Fibroblast of skin of right biceps (primary cell): ENCODE measurements around the gene ZC3HAV1L.
"Not testable (repeated sequence)": the region's sequence is repeated elsewhere in the genome, so short reads cannot be mapped to it uniquely, and the experiment has no call there.

Experiments
- DNase-seq: peaks from one replicate; pipeline ENCODE4 v3.0.0-alpha.2; 2013

The ZC3HAV1L gene

DNA sequence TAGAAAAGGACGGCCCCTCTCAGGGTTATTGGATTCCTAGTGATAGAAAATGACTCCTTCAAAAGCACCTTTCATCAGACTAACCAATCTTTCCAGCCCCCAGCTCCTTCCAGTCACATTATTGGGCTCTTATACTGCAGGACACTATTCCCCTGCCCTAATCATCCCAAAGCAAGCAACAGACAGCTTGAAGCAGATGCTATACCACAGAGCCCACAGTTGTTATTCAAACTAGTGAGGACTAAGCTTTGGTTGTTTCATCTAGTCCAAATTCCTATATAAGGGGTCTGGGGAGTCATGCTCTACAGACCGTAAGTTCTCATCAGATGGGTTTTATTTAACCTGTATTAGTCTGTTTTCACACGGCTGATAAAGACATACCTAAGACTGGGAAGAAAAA, 24.5 kb downstream of the ZC3HAV1L start:
- no peak for DNase-seq

DNA sequence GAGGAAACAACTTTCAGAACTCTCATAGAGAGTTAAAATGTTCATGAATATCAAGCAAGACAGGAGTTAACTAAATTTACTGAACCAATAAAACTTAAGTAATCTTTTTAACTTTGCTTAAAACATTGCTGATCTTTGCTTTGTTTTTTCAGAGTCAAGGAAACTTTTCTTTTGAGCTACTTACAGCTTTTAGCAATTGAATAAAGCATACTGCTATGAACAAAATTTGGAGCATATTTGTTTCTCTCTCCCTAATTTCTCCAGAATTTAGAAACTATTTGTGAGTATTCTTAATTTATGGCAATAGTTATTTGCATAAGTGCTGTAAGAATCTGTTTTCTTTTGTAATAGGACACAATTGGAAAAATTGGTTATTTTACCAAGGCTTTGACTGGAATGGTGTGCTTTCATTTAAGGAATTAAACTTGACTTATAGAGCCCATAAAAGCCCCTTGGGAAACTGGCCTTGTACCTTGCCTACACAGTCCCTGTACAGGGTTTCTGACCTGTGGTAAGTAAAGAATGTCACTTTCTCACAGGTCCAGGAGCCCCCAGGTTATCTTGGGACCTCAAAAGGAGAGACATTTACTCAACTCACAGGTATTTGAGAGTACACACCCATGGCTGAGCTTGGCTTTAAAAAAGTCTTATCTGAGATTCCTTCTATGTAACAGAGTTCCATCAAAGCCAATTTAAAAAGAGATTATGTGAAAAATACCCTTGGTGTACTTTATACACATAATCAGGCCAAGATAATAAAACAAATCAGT, 31.3 kb downstream of the ZC3HAV1L start:
- no peak for DNase-seq

DNA sequence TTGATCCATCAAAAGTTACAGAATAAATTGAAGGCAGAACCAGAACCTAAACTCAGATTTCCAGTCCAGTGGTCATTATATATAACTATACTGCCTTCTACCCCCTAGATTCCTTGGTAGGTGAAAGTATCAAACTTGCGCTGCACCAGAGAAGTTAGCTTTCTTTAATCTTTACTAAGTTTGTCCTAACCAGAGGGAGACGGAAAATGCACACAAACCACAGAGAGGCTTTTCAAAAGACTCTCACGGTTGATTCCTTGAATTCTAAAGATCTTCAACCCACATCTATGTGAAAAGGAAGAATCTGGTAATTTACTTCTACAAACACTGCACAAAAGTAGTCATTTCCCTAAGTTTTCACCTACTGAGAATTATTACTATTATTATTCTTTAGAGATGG, 36.4 kb downstream of the ZC3HAV1L start:
- no peak for DNase-seq

DNA sequence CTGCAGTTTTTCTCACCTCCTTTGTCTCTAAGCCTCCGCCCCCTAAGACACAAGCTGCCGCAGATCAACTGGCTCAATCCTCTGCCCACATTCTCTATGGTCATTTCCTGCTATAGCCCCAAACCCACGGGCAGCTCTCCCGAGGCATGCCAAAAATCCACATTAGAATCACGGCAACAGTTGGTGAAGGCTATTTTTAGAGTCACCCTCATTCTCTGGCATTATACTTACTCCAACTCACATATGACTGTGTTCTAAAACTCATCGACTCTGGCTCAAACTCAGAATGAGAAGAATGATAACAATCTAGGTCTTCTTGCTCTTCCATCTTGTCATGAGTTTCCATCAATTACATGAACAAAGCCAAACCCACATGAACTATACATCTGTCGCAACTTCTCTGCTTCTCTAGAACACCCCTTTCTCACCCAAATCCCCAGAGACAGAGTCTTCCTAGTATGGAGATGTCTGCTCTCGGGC, 43.8 kb downstream of the ZC3HAV1L start:
- DNase-seq, result peak; percentile 49

DNA sequence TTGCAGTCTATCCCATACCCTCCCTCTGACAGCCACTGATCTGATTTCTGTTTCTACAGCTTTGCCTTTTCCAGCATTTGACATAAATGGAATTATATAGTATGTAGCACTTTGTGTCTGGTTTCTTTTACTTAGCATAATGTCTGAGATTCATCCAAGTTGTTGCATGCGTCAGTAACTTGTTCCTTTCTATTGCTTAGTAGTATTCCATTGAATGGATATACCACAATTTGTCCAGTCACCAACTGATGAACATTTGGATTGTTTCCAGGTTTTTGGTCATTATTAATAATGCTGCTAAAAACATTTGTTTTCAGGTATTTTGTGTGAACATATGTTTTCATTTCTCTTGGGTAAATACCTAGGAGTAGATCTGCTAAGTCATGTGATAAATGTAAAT, 48.2 kb downstream of the ZC3HAV1L start:
- DNase-seq, result no peak

DNA sequence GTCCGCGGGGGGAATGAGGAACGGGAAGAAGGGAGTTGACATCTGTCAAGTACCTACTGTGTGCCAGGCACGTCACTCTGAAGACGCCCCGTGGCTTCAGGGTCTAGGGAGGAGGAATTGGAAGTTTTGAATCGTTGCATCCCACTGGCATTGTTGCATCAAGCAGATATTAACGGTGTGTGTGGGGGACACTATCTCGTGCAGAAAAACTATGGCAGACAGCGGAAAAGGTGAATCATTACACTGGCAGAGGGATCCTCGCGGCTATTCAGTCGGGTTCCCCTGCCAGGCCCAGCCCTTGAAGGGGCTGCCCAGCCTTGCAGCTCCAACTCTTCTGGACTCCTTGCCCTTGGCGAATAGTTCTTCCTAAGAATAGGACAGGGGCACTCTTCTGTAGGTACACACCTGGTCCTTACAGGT, 53.6 kb downstream of the ZC3HAV1L start:
- no peak for DNase-seq

DNA sequence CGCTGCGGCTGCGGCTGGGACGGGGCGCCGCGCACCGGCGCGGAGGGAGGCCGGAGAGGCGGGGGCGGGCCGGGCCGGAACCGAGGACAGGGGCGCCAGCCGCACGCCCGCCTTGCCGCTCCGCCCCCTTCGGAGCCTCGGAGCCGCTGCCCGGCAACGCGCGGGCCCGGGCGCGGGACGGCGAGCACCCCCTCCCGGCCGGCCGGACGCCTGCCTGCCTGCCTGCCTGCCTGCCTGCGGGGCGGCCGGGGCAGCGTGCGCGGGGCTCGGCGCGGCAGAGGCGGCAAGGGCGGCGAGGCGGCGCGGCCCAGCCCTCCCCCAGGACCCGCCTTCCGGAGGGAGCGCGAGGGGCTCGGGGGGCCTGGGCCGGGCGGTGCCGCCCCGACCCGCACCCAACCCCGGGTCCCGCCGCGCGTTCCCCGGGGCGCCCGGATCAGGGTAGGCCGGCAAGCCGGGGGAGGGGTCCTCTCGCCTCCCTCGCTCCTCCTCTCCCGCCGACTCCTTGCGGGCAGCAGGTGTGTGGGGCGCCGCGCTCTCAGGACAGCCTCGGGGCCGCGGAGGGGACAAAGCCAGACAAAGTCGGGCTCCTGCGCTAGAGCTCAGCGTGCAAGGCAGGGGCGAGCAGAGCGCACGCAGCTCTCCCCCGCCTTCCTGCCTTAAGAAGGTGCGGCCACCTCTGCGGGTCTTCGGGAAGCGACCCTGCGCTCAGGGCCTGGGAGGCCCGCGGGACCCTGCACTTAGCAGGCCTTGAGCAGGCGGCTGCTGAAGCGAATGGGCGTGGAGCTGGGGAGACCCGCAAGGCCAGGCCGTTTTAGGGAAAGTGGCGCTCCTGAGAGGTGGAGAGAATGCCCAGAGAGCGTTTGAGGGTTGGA, 54.3 kb downstream of the ZC3HAV1L start, which contains the start of gene KIAA1549:
KIAA1549 (minus strand) TSS at position 58 of the 872 bp plus-strand sequence. CDS start 120 bp downstream, outside the sequence.
- peak; percentile 68 for DNase-seq

DNA sequence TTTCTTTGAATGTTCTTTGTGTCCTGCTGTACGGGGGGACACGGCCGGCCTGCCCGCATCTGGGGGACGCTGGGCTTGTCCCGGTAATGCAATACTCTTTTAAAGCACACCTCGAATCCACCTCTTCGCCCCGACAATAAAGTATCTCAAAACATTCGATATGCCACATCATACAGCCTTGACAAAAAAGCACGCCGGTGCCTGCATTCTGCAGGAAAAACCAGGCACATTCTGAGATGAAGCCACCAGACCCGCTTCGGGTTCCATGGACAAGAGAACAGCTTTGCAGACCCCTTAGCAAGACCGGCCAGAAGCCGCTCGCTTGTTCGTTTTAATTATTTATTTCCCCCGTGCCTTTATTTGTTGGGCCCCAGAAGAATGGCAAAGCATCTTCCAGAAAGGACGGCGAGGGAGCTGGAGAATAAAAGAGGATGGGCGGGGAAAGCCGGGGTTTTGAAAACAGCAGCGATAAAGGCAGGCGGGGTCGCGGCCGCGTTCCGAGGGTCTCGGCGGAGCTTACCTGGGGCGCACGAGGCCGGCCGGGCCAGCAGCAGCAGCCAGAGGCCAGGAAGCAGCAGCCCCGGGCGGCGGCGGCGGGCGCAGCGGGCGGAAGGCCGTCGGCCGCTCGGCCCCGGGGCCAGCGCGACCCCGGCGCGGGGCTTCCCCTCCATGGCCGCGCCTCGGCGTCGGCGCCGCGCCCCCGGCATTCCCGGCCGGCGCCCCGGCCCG, 55.1 kb downstream of the ZC3HAV1L start:
- DNase-seq, result no peak

DNA sequence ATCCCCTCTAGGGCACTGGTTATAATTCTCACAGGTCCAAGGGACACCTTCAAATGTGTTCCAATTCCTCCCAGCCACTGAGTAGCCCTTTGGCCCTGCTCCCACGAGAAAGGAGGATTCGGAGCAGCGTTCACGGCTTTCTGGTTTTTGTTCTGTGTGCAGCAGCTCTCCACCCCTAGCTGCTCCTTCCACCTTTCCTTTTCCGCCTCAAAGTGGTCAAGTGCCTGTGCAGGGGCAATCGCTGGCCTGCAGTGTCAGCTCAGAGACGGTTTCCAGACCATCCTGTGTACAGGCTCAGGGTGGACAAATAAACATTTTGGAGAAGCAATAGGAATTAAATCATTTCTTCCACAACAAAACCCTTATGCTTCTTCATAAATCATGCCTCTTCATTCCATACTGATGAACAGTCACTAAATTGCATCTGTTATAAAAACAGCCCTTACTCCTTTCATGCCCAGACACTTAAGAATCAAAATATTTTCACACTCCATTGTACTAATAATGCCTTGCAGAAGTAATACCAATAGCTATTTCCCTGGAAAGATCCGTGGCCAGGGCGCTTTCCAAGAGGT, 55.8 kb downstream of the ZC3HAV1L start:
- peak; percentile 9 for DNase-seq

DNA sequence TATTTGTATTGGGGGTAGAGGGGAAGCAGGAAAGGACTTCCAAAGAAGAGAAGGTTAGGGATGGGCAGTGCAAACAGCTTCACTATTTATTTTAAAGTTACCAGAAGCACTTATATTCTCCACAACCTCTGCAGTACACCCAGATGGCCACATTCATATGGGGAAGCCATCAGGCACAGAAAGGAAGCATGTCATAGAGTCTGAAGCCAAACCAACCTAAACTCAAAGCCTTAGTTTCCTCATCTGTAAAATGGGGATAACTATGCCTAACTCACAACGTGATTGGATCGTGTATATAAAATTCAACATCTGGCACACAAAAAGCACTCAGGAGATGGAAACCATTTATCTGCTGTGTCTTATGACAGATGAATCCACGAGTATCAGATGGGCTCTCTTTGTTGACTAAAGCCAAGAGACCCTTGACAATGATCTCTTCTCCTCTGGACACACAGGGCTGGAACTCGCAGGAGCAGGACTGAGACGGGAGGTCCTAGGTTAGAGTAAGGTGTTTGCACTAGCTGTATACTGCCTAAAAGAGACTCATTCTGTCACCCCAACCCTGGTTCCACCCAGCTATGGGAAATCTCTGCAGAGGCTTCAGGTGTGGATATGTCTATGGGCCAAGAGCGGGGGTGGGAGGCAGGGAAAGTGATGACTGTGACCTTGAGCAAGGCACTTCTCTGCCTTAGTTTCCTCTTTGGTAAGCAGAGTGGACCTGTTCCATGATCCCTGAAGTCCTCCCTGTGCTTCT, 56.4 kb downstream of the ZC3HAV1L start:
- no peak for DNase-seq

DNA sequence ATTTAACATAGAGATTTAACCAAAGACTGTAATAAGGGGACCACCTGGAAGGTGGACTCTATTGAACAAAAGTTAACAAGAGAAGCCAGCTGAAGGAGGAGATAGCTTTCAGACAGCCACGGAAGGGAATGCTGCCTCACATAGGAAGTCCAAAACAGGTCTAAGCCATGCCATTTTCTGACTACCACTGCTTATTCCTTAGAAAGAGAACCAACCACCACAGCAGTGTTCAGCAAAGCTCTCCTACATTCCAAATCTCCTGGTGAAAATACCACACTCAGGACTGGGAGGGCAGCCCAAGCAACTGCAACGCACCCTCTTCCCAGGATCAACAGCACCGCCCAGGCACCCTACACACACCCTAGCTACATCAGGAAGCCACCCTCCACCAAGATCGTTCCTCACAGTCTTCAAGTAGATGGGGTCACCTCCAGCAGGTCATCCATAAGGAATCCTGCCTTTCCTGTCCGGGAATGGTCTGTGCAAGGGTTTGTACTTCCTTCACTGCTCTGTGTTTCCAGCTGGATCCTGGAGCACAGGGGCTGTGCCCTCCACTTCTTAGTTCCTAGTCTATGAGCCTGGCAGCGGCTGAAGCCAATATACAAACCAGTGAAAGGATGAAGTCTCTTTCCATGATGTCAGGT, 57.2 kb downstream of the ZC3HAV1L start:
- DNase-seq, result no peak

DNA sequence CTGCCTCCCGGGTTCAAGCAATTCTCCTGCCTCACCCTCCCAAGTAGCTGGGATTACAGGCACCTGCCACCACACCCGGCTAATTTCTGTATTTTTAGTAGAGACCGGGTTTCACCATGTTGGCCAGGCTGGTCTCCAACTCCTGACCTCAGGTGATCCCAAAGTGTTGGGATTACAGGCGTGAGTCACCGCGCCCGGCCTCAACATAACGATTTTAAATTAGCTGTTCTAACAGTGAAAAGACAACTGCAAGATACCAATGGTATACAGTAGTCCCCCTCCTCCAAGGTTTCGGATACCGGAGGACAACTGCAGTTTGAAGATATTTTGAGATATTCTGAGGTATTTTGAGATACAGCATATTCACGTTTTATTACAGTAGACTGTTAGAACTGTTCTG, 59.7 kb downstream of the ZC3HAV1L start:
- not testable (repeated sequence) for DNase-seq
